GM18526 (cell line): Measurements from ENCODE around the gene USP4.

Experiments used
- POLR2A ChIP-seq: IDR thresholded peaks from 3 replicates; pipeline ENCODE4 v1.6.1; 2011; ENCODE audit not compliant: insufficient read length; ENCODE audit errors: extremely low read depth

USP4 gene

GRCh38 chr3:49311283-49311682 lies 28.6 kb downstream of the USP4 start:
- TF ChIP-seq POLR2A, result no peak

- no peak for TF ChIP-seq POLR2A
Measured at GRCh38 chr3:49310677-49311076, 29.2 kb downstream of the USP4 start.

GRCh38 chr3:49305608-49306007 lies 34.2 kb downstream of the USP4 start:
- TF ChIP-seq POLR2A, result no peak

- no peak for TF ChIP-seq POLR2A
Measured at GRCh38 chr3:49302613-49303012, 37.2 kb downstream of the USP4 start.

GRCh38 chr3:49300595-49300994 lies 39.3 kb downstream of the USP4 start:
- no peak for TF ChIP-seq POLR2A

GRCh38 chr3:49298511-49298910 lies 41.3 kb downstream of the USP4 start:
- no peak for TF ChIP-seq POLR2A

GRCh38 chr3:49296781-49297411 lies 43.0 kb downstream of the USP4 start:
- TF ChIP-seq POLR2A, result no peak

- no peak for TF ChIP-seq POLR2A
Measured at GRCh38 chr3:49295489-49296058, 44.3 kb downstream of the USP4 start.

- no peak for TF ChIP-seq POLR2A
Measured at GRCh38 chr3:49294343-49294742, 45.5 kb downstream of the USP4 start.

- TF ChIP-seq POLR2A, result no peak
Measured at GRCh38 chr3:49283997-49284396, 55.9 kb downstream of the USP4 start.

- TF ChIP-seq POLR2A, result no peak
Measured at GRCh38 chr3:49279376-49279775, 60.5 kb downstream of the USP4 start.

- TF ChIP-seq POLR2A, result no peak
Measured at GRCh38 chr3:49278548-49278947, 61.3 kb downstream of the USP4 start.

- TF ChIP-seq POLR2A, result no peak
Measured at GRCh38 chr3:49277383-49277775, 62.5 kb downstream of the USP4 start.

GRCh38 chr3:49276475-49277382 lies 63.1 kb downstream of the USP4 start, which contains the start of gene C3orf62:
C3orf62 (minus strand) TSS chr3:49277232; CDS start chr3:49276872, 360 bp downstream.
- peak; percentile 21 for TF ChIP-seq POLR2A

GRCh38 chr3:49273825-49274532 lies 65.9 kb downstream of the USP4 start:
- no peak for TF ChIP-seq POLR2A
